Astrocyte (in vitro differentiated cells and primary cell): ENCODE data around the gene SLC1A1.

Experiments
- CTCF ChIP-seq: IDR thresholded peaks from 2 replicates; pipeline ENCODE4 v1.5.1; 2011; ENCODE audit warnings: low read depth, mild to moderate bottlenecking, inconsistent platforms, low read length, moderate library complexity; ENCODE audit not compliant: insufficient read depth
- EZH2 ChIP-seq: IDR thresholded peaks from 2 replicates; pipeline ENCODE4 v1.6.1; 2012; ENCODE audit warnings: mild to moderate bottlenecking, low read length, inconsistent platforms; ENCODE audit not compliant: insufficient read depth

- TF ChIP-seq CTCF = no peak
- TF ChIP-seq EZH2 = no peak
Measured at GRCh38 chr9:4630836-4631235, 140.6 kb downstream of the SLC1A1 start.
